Naive thymus-derived CD4-positive, alpha-beta T cell (primary cell): ENCODE measurements around the gene IQCC. TPM values are rescaled to one million over a fixed set of nuclear protein-coding genes. Genes with fewer than 3 reads are reported as not detected.

Experiments used
- polyA plus RNA-seq, 2 donors: library from polyadenylated mRNA; unstranded; fragments of 300-500 nt; fragmentation: Illumina TruSeq; gene quantifications; one replicate each; pipeline ENCODE4 v1.2.3, GENCODE V29; 2021
- total RNA-seq, 6 experiments: library from RNA in 5 of 6; stranded (reverse) in 5 of 6; gene quantifications; 1 replicate in 5 of 6; 2 replicates in 1 of 6; pipeline ENCODE4 v1.2.3 and lab custom pipeline; 2021 to 2026

IQCC gene
- total and polyA plus RNA-seq, 7 experiments from 2014 or later, result 1.8 to 4.6 (median 2.5) TPM

Other genes starting within 250 kb of the IQCC start
- gene KHDRBS1, start 191.8 kb upstream of the IQCC start, total RNA-seq, result 100 to 1,000 TPM in 3 of 5 experiments, 10 to 100 TPM in 2; 89.2 to 162 (median 125) TPM
- gene KHDRBS1, start 191.8 kb upstream of the IQCC start, polyA plus RNA-seq, result 100 to 1,000 TPM; 108 to 116 TPM
- gene TMEM39B, start 132.7 kb upstream of the IQCC start, total RNA-seq, result 10 to 100 TPM; 11.4 to 35.9 (median 26.4) TPM
- 1 to 10 TPM; 2.7 to 4.9 TPM for gene TMEM39B, start 132.7 kb upstream of the IQCC start, polyA plus RNA-seq
- 10 to 100 TPM; 47.4 to 63.7 (median 51.6) TPM for gene KPNA6, start 97.6 kb upstream of the IQCC start, total RNA-seq
- 10 to 100 TPM; 19.5 to 26.8 TPM for gene KPNA6, start 97.6 kb upstream of the IQCC start, polyA plus RNA-seq
- 10 to 100 TPM; 16.7 to 83.3 (median 36.3) TPM for gene TXLNA, start 26.0 kb upstream of the IQCC start, total RNA-seq
- gene TXLNA, start 26.0 kb upstream of the IQCC start, polyA plus RNA-seq, result 10 to 100 TPM; 20.4 to 31.4 TPM
- 10 to 100 TPM in 1 of 5 experiments, 1 to 10 TPM in 4; 6.2 to 39.0 (median 8.7) TPM for gene CCDC28B, start 5.1 kb upstream of the IQCC start, total RNA-seq
- 10 to 100 TPM; 11.7 to 16.1 TPM for gene CCDC28B, start 5.1 kb upstream of the IQCC start, polyA plus RNA-seq
- not detected for gene DCDC2B, start 3.4 kb downstream of the IQCC start, total RNA-seq
- under 1 TPM in 1 of 2 donors, not detected in 1; 0.25 TPM for gene DCDC2B, start 3.4 kb downstream of the IQCC start, polyA plus RNA-seq
- gene TMEM234, start 16.7 kb downstream of the IQCC start, total RNA-seq, result 10 to 100 TPM; 15.9 to 29.6 (median 21.4) TPM
- gene TMEM234, start 16.7 kb downstream of the IQCC start, polyA plus RNA-seq, result 1 to 10 TPM; 5.9 to 6.1 TPM
- 100 to 1,000 TPM in 3 of 5 experiments, 10 to 100 TPM in 2; 82.6 to 182 (median 104) TPM for gene EIF3I, start 16.7 kb downstream of the IQCC start, total RNA-seq
- gene EIF3I, start 16.7 kb downstream of the IQCC start, polyA plus RNA-seq, result 100 to 1,000 TPM; 185 to 189 TPM
- gene FAM167B, start 41.6 kb downstream of the IQCC start, total RNA-seq, result 1 to 10 TPM in 3 of 5 experiments, under 1 TPM in 2; 0.48 to 2.0 (median 1.4) TPM
- gene FAM167B, start 41.6 kb downstream of the IQCC start, polyA plus RNA-seq, result not detected
- 100 to 1,000 TPM; 245 to 509 (median 469) TPM for gene LCK, start 45.6 kb downstream of the IQCC start, total RNA-seq
- 1,000 to 10,000 TPM in 1 of 2 donors, 100 to 1,000 TPM in 1; 897 to 1,109 TPM for gene LCK, start 45.6 kb downstream of the IQCC start, polyA plus RNA-seq
- 100 to 1,000 TPM in 4 of 5 experiments, 10 to 100 TPM in 1; 81.8 to 205 (median 174) TPM for gene HDAC1, start 86.4 kb downstream of the IQCC start, total RNA-seq
- gene HDAC1, start 86.4 kb downstream of the IQCC start, polyA plus RNA-seq, result 100 to 1,000 TPM; 170 to 209 TPM
- 10 to 100 TPM; 22.2 to 70.2 (median 41.7) TPM for gene MARCKSL1, start 130.6 kb downstream of the IQCC start, total RNA-seq
- 100 to 1,000 TPM; 175 to 222 TPM for gene MARCKSL1, start 130.6 kb downstream of the IQCC start, polyA plus RNA-seq
- 10 to 100 TPM; 11.9 to 37.6 (median 27.7) TPM for gene FAM229A, start 156.8 kb downstream of the IQCC start, total RNA-seq
- 1 to 10 TPM in 1 of 2 donors, under 1 TPM in 1; 0.32 to 2.5 TPM for gene FAM229A, start 156.8 kb downstream of the IQCC start, polyA plus RNA-seq
- gene TSSK3, start 156.9 kb downstream of the IQCC start, total RNA-seq, result 1 to 10 TPM in 4 of 5 experiments, under 1 TPM in 1; 0.77 to 7.2 (median 2.7) TPM
- gene TSSK3, start 156.9 kb downstream of the IQCC start, polyA plus RNA-seq, result 1 to 10 TPM in 1 of 2 donors, under 1 TPM in 1; 0.50 to 3.2 TPM
- 100 to 1,000 TPM in 4 of 5 experiments, 10 to 100 TPM in 1; 51.7 to 186 (median 121) TPM for gene BSDC1, start 188.8 kb downstream of the IQCC start, total RNA-seq
- gene BSDC1, start 188.8 kb downstream of the IQCC start, polyA plus RNA-seq, result 10 to 100 TPM; 37.6 to 54.9 TPM